HG03565 (cell line): ENCODE results near the gene RDH14.

Experiments used
- ATAC-seq: cut with Tn5 transposase; IDR thresholded peaks from one replicate; pipeline ENCODE4 v1.9.1; 2021; ENCODE audit warnings: mild to moderate bottlenecking, moderate library complexity; ENCODE audit not compliant: unreplicated experiment

The RDH14 gene

GRCh38 chr2:18522484-18523146, 37.8 kb downstream of the RDH14 start:
- no peak for ATAC-seq

- peak; percentile 78 for ATAC-seq
Observed at GRCh38 chr2:18520451-18521425, 39.7 kb downstream of the RDH14 start.

GRCh38 chr2:18519914-18520450, 40.5 kb downstream of the RDH14 start:
- no peak for ATAC-seq

- ATAC-seq = no peak
Observed at GRCh38 chr2:18518116-18519111, 42.0 kb downstream of the RDH14 start.

DNA sequence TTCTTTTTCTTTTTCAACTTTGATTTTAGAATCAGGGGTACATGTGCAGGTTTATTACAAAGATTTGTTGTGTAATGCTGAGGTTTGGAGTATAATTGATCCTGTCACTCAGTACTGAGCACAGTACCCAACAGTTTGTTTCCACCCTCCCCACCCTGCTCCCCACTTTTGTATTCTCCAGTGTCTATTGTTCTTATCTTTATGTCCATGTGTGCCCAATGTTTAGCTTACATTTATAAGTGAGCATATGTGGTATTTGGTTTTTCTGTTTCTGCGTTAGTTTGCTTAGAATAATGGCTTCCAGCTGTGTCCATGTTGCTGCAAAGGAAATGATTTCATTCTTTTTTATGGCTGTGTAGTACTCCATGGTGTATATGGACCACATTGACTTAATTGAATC, 43.1 kb downstream of the RDH14 start:
- no peak for ATAC-seq

GRCh38 chr2:18516112-18516511, 44.3 kb downstream of the RDH14 start:
- no peak for ATAC-seq

- ATAC-seq = no peak
Observed at GRCh38 chr2:18514526-18515461, 45.7 kb downstream of the RDH14 start.

DNA sequence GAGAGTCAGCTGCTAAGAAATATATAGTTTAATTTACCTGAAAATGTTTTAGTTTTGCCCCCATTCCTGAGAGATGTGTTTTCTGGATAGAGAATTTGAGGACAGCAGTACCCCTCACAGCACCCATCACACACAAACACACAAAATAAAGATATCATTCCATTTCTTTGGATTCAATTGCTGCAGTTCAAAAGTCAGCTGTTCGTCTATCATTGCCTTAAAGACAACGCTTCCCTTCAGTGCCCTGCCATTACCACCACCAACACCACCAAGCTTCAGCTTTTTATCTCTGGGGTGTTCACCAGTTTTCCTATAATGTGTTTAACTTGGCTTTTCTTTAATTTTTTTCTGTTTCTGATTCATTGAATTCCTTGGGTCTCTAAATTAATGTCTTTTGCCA, 49.7 kb downstream of the RDH14 start:
- no peak for ATAC-seq

- ATAC-seq = no peak
Observed at GRCh38 chr2:18506883-18507509, 53.5 kb downstream of the RDH14 start.

DNA sequence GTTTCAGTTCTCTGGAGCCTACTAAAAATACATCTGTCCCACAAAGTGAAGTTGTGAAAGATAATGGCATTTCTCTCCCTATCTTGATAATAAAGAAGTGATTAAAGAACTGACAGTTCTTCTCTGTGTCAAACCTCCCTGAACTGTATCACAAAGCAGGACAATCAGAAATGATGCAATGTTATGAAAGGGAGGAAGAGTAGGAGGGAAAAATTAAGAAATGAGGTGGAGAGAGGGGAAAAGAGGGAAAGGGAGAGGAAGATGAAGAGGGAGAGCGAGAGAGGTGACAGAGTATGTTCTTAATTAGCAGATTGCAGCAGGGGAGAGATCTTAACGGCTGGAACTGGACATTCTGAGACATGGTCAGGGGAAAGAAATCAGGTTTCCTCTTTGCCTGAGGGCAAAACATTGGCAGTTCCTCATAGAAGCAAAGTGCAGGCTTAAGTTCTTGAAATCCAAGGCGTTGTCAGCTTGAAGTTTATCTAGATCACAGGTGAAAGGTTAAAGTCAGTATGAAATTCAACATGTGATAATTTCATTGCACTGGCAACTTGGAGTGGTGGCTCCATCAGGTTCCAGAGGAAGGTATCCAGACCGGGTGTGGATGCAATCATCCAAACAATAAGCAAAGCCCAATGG, 54.6 kb downstream of the RDH14 start:
- ATAC-seq = no peak
